ENCODE data around the gene SLC36A2. TPM values are rescaled to one million over a fixed set of nuclear protein-coding genes. Genes with fewer than 3 reads are reported as not detected.
A peak's percentile ranks its signal among the peaks of the same experiment; 100 is the strongest.
"Not testable (repeated sequence)": the region's sequence is repeated elsewhere in the genome, so short reads cannot be mapped to it uniquely, and the experiment has no call there.

SLC36A2 gene
- total RNA-seq, 1 experiment from 2014 or later, result not detected

DNA sequence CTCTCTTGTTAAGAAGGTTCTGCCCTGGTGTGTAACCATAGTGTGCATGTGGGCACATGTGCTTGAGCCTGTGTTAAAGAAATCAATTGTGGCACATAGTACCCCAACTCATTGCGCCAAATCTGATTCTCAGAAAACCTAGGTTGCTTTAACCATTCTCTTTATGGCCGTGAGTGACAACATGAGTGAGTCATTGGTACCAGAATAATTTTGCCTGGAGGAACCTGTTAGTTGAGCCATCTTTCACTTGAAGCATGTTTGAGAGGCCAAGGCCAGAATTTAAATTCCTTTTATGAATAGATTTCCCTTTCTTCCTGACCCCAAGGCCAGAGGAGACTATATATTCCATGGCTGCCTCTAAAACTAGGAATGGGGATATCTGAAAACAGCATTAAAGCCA, 35.2 kb upstream of the SLC36A2 start:
- CTCF ChIA-PET, result no interaction called here
- no TSS peak for BruUV-seq (replicated peaks)
- POLR2A ChIA-PET, result no interaction called here

DNA sequence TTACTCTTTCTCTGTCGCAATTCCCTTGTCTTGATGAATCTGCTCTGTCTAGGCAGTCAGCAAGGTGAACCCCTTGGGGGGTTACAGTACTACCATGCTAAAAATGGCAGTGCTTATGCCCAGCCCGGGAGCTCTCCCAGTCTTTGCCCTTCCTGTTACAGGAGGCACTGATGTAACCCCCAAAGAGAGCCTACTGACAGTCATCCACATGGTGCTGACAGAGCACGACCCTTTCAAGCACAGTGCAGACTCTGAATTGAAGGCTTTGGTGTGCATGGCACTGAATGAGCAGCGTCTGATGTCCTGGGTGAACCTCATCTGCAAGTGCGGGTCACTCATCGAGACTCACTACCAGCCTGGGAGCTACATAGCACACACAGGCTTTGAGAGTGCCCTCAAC, 34.5 kb upstream of the SLC36A2 start:
- TF ChIP-seq, protein P1, sequence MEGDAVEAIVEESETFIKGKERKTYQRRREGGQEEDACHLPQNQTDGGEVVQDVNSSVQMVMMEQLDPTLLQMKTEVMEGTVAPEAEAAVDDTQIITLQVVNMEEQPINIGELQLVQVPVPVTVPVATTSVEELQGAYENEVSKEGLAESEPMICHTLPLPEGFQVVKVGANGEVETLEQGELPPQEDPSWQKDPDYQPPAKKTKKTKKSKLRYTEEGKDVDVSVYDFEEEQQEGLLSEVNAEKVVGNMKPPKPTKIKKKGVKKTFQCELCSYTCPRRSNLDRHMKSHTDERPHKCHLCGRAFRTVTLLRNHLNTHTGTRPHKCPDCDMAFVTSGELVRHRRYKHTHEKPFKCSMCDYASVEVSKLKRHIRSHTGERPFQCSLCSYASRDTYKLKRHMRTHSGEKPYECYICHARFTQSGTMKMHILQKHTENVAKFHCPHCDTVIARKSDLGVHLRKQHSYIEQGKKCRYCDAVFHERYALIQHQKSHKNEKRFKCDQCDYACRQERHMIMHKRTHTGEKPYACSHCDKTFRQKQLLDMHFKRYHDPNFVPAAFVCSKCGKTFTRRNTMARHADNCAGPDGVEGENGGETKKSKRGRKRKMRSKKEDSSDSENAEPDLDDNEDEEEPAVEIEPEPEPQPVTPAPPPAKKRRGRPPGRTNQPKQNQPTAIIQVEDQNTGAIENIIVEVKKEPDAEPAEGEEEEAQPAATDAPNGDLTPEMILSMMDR (IDR thresholded peaks at IDR 0.05; ENCODE audit: unreplicated experiment), result no peak

More for the DNA sequence above, 35.2 kb upstream of the SLC36A2 start:
- peaks cover 11% of the 10 kb centered on the region for H3K9me3 Mint-ChIP-seq (ENCODE audit: unreplicated experiment)
- intact Hi-C loops (cut with micrococcal nuclease), result no loop called here
- no peak overlapping the region for H3K4me3 Mint-ChIP-seq (ENCODE audit: unreplicated experiment)
- H3K27me3 Mint-ChIP-seq (ENCODE audit: insufficient read depth, unreplicated experiment), result peaks cover 12% of the 10 kb centered on the region
- H3K4me1 Mint-ChIP-seq (ENCODE audit: insufficient read depth, unreplicated experiment), result peaks cover 13% of the 10 kb centered on the region
- DNase-seq (ENCODE audit: unreplicated experiment), result peak; percentile 34
- no peak overlapping the region for H3K27ac Mint-ChIP-seq (ENCODE audit: low read depth, unreplicated experiment)
- TF ChIP-seq, protein P1 (IDR thresholded peaks at IDR 0.05; ENCODE audit: unreplicated experiment), result no peak
- H3K36me3 Mint-ChIP-seq (ENCODE audit: insufficient read depth, unreplicated experiment), result no peaks in the 10 kb centered on the region

DNA sequence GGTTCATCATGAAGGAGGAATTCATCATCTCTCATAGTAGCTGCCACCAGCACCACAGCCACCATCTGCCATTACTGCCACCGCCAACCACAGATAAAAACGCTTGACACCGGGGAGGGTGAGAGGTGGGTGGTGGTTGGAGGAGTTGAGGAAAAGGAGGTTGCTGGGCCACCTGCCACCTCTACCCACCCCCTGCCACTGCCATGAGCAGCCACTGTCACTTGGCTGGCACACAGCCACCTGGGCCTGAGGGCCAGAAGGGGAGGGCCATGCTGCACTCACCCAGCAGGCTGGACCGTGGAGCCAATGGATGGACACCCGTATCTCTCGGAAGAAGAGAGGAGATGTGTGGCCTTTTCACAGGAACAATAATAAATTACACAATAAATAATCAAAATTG, 31.3 kb upstream of the SLC36A2 start:
- no TSS peak for BruUV-seq (replicated peaks)
- Mint-ChIP-seq H3K9me3 (ENCODE audit: unreplicated experiment) (peaks cover 18% of the 10 kb centered on the region), H3K27ac (ENCODE audit: low read depth, unreplicated experiment) (no peak overlapping the region), H3K27me3 (ENCODE audit: insufficient read depth, unreplicated experiment) (no peaks in the 10 kb centered on the region), H3K4me3 (ENCODE audit: unreplicated experiment) (no peak overlapping the region), H3K36me3 (ENCODE audit: insufficient read depth, unreplicated experiment) (no peaks in the 10 kb centered on the region), H3K4me1 (ENCODE audit: insufficient read depth, unreplicated experiment) (no peaks in the 10 kb centered on the region)
- no peak for DNase-seq (ENCODE audit: unreplicated experiment)
- TF ChIP-seq, protein P1 (IDR thresholded peaks at IDR 0.05; ENCODE audit: unreplicated experiment), result no peak
- ChIA-PET CTCF (no interaction called here), POLR2A (interaction anchor here (0.6 kb wide), 1 partner anchor 194 kb away, joined by 3 read pairs; no protein-coding TSS in a partner anchor)
- intact Hi-C loops (cut with micrococcal nuclease), result no loop called here

More for the DNA sequence above, 34.5 kb upstream of the SLC36A2 start:
- Mint-ChIP-seq H3K27me3 (ENCODE audit: insufficient read depth, unreplicated experiment) (peaks cover 6% of the 10 kb centered on the region), H3K9me3 (ENCODE audit: unreplicated experiment) (peaks cover 11% of the 10 kb centered on the region), H3K36me3 (ENCODE audit: insufficient read depth, unreplicated experiment) (no peaks in the 10 kb centered on the region), H3K4me3 (ENCODE audit: unreplicated experiment) (no peak overlapping the region), H3K4me1 (ENCODE audit: insufficient read depth, unreplicated experiment) (peaks cover 13% of the 10 kb centered on the region), H3K27ac (ENCODE audit: low read depth, unreplicated experiment) (no peak overlapping the region)
- ChIA-PET POLR2A (no interaction called here), CTCF (no interaction called here)
- BruUV-seq (replicated peaks), result no TSS peak
- no peak for DNase-seq (ENCODE audit: unreplicated experiment)
- intact Hi-C loops (cut with micrococcal nuclease), result no loop called here

DNA sequence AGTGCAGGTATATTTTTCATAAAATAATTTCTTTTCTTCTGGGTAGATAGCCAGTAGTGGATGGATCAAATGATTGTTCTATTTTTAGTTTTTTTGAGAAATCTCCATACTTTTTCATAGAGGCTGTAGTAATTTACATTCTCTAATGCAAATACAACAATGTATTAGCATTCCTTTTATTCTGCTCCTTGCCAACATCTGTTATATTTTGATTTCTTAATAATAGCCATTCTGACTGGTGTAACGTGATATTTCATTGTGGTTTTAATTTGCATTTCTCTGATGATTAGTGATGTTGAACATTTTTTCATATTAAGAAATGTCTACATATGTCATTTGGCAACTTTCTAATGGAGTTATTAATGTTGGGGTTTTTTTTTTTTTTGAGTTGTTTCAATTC, 27.2 kb upstream of the SLC36A2 start:
- no TSS peak for BruUV-seq (replicated peaks)
- Mint-ChIP-seq H3K27me3 (ENCODE audit: insufficient read depth, unreplicated experiment) (no peaks in the 10 kb centered on the region), H3K4me1 (ENCODE audit: insufficient read depth, unreplicated experiment) (no peaks in the 10 kb centered on the region), H3K27ac (ENCODE audit: low read depth, unreplicated experiment) (no peak overlapping the region), H3K9me3 (ENCODE audit: unreplicated experiment) (peaks cover 7% of the 10 kb centered on the region), H3K4me3 (ENCODE audit: unreplicated experiment) (no peak overlapping the region), H3K36me3 (ENCODE audit: insufficient read depth, unreplicated experiment) (no peaks in the 10 kb centered on the region)
- intact Hi-C loops (cut with micrococcal nuclease), result no loop called here
- ChIA-PET POLR2A (no interaction called here), CTCF (interaction anchor here (0.5 kb wide), 1 partner anchor 627 kb away, joined by 3 read pairs; no protein-coding TSS in a partner anchor)
- DNase-seq (ENCODE audit: unreplicated experiment), result no peak
- TF ChIP-seq, protein P1 (IDR thresholded peaks at IDR 0.05; ENCODE audit: unreplicated experiment), result no peak

DNA sequence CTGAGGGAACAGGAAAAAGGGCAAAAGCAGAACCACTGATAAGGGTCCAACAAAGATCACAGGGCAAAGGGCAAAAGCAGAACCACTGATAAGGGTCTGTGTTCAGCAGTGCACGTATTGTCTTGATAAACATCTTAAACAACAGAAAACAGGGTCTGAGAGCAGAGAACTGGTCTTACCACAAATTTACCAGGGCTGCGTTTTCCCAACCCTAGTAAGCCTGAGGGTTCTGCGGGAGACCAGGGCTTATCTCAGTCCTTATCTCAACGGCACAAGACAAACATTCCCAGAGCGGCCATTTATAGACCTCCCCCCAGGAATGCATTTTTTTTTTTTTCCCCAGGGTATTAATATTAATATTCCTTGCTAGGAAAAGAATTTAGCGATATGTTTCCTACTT, 19.7 kb upstream of the SLC36A2 start:
- intact Hi-C loops (cut with micrococcal nuclease); H3K36me3 Mint-ChIP-seq (ENCODE audit: insufficient read depth, unreplicated experiment); DNase-seq (ENCODE audit: unreplicated experiment); CTCF ChIA-PET; H3K27ac Mint-ChIP-seq (ENCODE audit: low read depth, unreplicated experiment); H3K4me3 Mint-ChIP-seq (ENCODE audit: unreplicated experiment); BruUV-seq (replicated peaks); H3K27me3 Mint-ChIP-seq (ENCODE audit: insufficient read depth, unreplicated experiment); H3K4me1 Mint-ChIP-seq (ENCODE audit: insufficient read depth, unreplicated experiment); POLR2A ChIA-PET: not testable (repeated sequence)
- H3K9me3 Mint-ChIP-seq (ENCODE audit: unreplicated experiment), result peaks cover 14% of the 10 kb centered on the region

Data from MCF 10A (cell line).